HG03045 (cell line): ENCODE results near the gene ZNF789.
"Not testable (repeated sequence)": the region's sequence is repeated elsewhere in the genome, so short reads cannot be mapped to it uniquely, and the experiment has no call there.

Source experiments
- ATAC-seq: cut with Tn5 transposase; IDR thresholded peaks from one replicate; pipeline ENCODE4 v1.9.1; 2021; ENCODE audit warnings: mild to moderate bottlenecking, moderate library complexity; ENCODE audit not compliant: unreplicated experiment

The ZNF789 gene

DNA sequence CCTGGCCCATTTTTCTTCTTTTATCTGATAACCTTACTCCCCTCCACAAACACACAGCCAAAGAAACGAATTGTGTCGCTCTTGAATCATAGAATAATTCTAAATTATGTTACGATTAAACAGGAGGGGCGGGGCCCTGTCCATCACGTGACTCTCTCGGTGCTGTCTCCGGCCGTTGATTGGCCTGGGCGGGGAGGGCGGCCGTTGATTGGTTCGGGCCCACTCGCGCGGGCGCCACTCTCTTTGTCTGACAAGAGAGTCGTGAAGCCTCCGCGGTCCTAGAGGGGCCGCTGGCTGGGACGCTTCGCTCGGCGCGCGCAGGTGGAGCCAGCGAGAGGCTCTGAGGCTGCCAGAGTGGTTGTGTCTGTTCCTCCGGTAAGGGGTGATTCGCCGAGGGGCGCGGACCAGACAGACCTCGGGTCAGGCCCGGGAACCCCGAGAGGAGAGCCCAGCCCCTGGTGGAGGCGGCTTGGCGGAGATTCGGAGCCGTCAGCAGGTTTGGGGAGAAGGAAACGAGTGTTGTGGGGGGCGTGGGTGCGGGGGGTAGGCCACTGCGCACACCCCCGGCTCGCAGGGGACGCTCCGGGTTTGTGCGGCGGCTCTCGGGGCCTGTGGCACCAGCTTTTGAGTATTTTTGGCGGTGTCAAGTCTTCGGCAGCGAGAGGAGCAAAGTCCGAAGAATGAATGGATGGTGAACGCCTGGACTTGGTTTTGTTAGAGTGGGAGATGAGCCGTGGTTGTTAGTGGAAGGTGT, at the start of gene ZNF789:
TSS of gene ZNF789 (plus strand) at position 330 of the 754 bp plus-strand sequence. CDS start 3,567 bp downstream, outside the sequence.
- peak; percentile 96 for ATAC-seq

DNA sequence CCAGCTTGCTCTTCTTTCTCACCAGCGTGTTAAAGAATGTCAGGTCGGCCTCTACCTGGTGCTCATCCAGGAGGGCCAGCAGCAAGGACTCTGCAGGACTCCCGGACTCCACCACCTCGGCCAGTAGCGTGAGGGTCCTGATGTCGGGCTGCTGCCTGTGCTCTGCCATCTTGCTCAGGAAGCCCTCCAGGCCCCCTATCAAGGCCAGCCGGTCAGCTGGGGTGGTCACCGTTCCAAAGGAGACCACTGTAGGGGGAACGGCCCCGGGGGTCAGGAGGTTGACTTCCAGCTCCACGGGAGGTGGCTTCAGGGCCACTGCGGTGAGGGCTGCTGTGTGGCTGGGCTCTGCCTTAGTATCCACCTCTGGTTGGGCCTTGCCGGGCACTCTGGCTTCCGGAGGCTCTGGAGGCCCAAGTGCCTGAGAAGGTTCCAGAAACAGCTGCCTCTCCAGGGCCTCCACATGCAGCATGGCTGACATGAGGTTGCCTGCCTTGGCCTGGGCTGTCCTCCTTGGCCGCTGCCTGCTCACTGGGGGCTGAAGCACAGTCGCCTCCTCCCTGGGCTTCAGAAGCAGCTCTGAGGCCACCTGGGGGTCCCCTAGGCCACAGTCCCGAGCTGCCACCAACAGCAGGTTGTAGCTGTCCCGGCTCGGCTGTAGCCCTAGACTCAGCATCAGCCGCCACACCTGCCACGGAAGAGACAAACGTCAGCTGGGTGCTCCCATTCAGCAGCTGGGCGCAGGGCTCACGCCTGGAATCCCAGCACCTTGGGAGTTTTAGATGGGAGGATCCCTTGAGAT, 47.6 kb upstream of the ZNF789 start:
- ATAC-seq = no peak

DNA sequence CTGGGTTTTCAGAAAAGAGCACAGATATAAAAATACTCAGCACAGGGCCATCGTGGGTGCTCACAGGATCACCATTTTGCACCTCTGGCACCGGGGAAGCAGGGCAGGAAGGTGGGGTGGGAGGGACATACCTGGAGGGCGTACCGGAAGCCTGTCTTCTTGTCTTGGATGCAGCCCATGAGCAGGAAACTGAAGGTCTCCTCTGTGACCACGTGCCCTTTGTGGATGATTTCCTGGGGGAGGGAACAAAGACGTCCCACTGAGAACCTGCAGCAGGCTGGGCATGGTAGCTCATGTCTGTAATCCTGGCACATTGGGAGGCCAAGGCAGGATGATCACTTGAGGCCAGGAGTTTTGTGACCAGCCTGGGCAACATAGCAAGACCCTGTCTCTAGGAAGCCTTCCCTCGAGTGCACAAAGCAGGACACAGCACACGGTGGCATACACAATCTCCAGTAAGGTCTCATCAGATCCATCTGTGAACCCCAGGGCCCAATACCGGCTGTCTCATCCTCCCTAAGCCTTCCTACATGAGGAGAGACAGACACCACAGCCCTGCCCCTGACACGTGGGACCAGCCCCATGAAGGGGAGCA, 43.6 kb upstream of the ZNF789 start:
- no peak for ATAC-seq

DNA sequence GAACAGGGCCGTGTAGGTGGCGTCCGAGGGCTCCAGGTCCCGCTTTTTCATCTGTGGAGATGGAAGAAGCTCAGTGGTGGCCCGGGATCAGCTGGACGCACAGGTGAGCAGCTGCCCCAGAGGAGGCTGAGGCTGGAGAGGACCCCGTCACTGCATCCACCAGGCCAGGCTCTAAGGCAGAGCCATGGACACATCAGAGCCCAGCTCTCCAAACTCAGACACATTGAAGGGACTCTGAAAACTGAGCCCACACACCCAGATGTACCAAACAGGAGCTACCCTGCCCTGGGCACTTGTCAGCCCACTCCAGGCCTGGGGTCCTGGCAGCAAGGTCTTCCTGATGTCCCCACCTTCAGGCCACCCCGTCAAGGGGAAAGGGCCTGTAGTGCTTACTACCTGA, 42.9 kb upstream of the ZNF789 start:
- no peak for ATAC-seq

DNA sequence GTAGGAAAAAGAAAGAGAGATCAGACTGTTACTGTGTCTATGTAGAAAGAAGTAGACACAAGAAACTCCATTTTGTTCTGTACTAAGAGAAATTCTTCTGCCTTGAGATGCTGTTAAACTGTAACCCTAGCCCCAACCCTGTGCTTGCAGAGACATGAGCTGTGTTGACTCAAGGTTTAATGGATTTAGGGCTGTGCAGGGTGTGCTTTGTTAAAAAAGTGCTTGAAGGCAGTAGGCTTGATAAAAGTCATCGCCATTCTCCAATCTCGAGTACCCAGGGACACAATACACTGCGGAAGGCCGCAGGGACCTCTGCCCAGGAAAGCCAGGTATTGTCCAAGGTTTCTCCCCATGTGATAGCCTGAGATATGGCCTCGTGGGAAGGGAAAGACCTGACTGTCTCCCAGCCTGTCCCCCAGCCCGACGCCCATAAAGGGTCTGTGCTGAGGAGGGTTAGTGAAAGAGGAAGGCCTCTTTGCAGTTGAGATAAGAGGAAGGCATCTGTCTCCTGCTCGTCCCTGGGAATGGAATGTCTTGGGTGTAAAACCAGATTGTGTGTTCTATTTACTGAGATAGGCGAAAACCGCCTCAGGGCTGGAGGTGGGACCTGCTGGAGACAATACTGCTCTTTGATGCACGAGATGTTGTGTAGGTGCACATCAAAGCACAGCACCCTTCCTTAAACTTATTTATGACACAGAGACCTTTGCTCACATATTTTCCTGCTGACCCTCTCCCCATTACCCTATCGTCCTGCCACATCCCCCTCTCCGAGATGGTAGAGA, 40.7 kb upstream of the ZNF789 start:
- ATAC-seq = not testable (repeated sequence)

DNA sequence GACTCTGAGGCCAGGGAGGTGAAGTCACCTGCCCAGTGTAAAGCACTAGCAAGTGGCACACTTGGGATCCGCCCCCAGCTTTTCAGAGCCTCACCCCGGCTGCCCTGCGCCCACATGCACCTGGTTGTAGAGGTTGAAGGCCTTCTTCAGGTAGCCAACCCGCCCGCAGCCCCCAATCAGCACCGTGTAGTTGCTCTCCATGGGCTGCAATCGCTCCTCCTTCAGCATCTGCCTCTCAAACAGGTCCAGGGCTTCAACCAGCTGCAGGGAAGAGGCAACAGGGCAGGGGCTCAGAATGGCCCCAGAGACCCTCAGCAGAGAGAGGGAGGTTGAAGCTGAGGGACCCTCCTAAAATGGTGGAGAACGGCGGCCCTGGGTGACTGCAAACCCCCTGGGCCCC, 39.5 kb upstream of the ZNF789 start:
- ATAC-seq = no peak

DNA sequence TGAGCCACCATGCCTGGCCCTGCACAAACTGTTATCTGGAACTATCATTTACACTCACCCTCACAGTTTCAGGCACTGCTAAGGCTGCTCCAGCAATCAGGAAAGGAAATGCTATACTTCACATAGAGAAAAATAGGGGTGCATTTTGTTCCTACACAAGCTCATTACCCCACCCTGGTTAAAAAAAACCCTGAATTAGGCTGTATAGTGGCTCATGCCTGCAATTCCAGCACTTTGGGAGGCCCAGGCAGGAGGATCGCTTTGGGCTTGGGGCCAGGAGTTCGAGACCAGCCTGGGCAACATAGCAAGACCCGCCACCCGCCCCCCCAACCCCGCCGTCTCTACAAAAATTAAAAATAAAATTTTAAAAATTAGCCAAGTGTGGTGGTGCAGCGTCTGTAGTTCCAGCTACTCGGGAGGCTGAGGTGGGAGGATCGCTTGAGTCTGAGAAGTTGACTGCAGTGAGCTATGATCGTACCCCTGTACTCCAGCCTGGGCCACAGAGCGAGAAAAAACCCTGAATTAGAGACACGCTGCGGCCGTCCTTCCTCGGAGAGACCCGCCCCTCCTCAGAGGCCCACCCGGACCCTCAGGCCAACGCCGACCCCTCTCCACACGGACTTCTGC, 34.6 kb upstream of the ZNF789 start:
- no peak for ATAC-seq

DNA sequence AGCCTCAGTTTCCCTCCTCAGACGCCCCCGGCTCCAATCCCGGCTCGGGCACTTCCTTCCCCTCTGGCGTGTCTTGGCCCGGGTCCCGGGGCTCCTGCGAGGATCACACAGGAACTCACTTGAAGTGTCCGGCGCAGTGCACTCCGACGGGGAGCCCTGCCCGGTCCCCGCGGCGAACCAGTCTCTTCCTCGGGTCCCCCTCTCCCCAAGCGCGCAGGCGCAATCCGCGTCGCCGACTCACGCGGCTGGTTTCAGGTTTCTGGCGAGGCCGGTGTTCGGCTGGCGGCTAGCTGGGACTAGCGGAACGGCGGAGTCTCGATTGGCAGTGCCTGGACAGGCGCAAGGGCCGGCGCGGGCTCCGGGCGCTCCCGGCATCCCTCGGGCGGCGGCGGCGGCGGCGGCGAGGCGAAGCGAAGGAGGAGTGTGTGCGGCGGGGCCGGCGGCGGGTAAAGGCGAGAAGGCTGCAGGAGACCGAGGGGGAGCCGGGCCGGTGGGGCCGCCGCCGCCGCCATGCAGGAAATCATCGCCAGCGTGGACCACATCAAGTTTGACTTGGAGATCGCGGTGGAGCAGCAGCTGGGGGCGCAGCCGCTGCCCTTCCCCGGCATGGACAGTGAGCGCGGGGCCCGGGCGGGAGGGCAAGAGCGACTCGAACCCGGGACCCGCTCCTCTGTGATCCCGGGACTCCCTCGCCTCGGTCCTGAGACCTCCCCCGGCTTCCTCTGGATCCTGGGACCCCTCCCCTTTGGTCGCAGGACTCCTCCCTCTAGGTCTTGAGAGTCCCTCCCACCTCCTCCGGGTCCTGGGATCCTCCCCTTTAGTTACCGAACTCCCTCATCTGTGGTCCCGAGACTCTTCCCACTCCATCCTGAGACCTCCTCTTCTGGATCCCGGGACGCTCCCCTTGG, 33.9 kb upstream of the ZNF789 start, which contains the start of the genes CPSF4 and PTCD1:
TSS of gene CPSF4 (plus strand) at position 371 of the 908 bp plus-strand sequence. CDS start at position 511, 140 bp downstream.
TSS of gene PTCD1 (minus strand) at position 226 of the 908 bp plus-strand sequence. CDS start 3,556 bp downstream, outside the sequence.
- peak; percentile 92 for ATAC-seq

DNA sequence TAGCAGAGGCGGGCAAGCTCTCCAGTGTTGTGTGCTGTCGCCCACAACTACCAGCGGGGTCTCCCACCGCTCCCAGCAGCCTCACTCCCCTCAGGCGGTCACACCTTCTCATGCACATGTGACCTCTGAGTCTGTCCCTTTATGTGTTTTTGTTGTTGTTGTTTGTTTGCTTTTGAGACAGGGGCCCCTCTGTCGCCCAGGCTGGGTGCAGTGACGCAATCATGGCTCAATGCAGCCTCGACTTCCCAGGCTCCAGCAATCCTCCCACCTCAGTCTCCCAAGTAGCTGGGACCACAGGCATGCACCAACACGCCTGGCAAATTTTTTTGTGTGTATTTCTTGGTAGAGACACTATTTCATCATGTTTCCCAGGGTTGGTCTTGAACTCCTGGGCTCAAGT, 32.5 kb upstream of the ZNF789 start:
- no peak for ATAC-seq

DNA sequence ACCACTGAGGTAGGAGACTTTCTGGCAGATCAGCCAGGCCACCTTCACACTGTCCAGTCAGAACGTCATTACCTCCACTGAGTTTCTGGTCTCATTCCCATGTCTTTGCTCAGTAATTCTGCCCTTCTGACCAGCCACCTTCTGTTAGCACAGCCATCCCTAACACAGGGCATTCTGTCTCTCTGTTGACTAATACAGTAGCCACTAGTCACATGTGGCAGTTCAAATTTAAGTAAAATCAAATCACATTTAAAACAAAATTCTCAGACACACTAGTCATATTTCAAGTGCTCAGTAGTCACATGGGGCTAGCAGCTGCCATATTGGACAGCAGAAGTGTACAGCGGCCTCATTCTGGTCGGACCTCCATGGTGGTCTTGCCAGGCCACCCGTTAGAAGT, 26.6 kb upstream of the ZNF789 start:
- ATAC-seq = no peak

DNA sequence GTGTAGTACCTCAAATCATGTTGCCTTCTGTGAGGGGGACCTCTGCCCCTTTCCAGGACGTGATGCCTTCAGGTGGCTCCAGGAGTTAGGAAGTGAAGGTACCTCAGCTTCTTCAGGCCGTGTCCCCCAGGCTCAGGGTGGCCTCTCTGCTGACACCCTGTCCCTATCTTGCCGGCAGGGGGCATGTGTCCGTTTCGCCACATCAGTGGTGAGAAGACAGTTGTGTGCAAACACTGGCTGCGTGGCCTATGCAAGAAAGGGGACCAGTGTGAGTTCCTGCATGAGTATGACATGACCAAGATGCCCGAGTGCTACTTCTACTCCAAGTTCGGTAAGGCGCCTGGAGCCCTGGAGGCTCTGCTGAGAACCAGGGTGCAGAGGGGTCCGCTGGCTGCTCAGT, 24.7 kb upstream of the ZNF789 start:
- no peak for ATAC-seq

DNA sequence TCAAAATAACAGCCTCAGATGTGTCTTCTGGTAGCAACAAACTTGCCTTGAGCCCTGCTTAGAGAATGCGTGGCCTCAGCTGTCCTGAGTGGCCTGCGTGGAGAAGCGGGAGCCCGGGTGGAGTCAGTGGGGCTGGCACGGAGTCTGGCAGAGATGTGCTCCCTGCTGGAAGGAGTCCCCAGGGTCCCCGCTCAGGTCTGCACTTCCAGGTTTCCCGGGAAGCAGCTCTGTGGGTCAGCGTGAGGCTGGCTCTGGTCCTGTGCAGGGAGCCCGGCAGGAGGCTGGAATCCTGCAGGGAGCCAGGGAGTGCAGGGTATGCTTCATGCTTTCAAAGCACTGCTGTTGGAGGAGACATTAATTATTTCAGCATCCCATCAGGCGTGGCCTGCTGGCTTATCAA, 23.8 kb upstream of the ZNF789 start:
- ATAC-seq = no peak

DNA sequence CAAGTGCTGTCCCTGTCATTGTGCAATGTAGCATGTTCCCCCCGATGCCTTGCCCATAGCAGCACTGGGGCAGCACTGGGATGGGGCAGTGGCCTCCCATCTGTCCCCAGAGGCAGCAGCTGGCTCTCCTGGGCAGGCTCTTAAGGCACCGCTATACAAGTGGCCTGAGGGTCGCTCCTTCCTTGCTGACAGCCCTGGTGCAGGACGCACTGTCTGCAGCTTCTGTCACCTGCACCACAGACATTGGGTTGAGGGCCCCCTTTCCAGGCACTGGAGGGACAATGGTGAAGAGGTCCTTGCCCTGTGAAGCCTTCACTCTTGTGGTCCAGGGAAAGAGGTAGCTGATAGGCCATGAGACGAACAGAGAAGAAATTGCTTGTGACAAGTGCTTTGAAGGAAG, 23.4 kb upstream of the ZNF789 start:
- ATAC-seq = no peak

DNA sequence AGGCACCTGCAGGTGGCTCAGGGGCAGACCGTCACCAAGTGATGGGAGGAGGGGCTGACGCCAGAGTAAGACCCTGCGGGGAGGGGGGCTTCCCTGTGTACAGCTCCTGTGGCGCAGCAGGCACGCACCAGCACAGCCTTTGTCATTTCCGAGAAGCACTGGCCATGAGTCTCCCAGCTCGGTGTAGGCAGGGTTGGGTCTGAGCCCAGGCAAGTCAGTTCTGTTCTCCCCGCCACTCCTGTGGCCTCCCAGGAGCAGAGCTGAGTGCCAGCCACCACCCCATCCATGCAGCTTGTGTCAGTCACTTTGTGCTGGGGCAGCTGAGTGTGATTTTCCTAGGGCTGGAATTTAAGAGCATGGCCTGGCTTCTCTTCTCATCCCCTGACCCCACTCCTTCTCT, 20.8 kb upstream of the ZNF789 start:
- ATAC-seq = no peak

DNA sequence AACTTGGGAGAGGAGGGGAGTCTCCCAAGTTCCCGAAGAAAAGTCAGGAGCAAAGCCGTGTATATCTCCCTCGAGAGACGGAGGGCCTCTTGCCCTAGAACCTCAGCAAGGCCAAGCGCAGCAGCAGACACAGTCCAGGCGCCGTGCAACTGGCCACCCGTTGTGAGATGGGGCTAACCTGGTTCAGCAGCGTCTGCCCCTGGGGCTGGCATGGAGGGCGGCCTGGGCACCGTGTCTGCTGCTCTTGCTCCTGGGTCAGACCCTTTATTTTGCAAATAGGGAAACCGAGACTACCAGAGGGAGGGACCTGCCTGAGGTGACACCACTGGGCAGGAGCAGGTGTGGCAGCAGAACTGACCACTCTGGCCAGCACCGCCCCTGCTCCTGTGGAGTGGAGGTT, 20.1 kb upstream of the ZNF789 start:
- no peak for ATAC-seq

DNA sequence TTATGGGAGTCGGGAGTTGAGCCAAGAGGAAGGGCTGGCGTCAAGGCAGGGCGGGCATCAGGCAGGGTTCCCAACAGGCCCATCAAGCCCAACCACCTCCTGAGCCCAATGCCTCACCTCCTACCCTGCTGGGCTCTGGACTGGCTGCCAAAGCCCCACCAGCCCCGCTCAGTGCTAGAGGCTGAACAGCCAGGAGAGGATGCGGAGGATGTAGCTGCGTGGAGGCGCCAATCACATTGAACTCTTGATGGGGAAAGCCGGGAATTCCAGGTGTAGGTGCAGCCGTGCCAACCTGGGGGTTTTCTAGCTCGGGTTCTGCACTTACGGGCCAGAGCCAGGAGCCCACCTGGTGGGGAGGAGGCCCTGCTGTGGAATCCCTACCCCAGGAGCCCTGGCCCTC, 19.6 kb upstream of the ZNF789 start:
- no peak for ATAC-seq

DNA sequence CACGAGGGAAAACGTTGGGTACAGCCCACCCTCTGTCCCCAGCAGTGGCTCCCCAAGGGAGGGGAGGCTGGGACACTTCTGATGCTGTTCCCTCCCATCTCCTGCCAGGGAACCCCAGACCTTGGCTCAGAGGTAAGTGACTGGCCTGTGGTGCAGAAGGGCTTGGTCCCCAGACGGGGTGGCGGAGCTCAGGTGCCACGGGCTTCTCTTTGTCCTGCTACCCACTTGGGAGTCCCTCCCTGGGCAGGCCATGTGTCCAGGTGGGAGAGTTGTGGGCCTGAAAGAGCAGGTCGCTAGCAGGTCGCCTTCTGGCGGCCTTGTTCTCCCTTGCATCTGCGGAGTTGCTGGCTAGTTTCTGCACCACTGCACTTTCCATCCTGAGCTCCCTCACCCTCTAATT, 16.8 kb upstream of the ZNF789 start:
- no peak for ATAC-seq

DNA sequence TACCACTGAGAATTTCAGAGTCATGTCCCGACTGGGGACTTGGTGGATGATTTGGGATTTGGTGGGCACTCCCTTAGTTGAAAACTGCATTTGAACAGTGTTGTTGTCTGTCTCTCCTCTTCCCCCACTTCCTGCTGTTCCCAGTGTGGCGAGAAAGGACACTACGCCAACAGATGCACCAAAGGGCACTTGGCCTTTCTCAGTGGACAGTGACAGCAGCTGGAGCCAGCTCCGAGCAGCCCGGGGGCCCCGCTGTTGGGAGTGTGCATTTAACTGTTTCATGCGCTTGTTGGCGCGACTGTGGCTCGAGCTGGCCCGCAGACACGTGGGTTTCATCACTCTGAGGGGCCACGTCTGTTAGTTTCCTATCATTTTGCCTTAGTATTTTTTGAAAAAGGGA, 16.4 kb upstream of the ZNF789 start:
- ATAC-seq = no peak

DNA sequence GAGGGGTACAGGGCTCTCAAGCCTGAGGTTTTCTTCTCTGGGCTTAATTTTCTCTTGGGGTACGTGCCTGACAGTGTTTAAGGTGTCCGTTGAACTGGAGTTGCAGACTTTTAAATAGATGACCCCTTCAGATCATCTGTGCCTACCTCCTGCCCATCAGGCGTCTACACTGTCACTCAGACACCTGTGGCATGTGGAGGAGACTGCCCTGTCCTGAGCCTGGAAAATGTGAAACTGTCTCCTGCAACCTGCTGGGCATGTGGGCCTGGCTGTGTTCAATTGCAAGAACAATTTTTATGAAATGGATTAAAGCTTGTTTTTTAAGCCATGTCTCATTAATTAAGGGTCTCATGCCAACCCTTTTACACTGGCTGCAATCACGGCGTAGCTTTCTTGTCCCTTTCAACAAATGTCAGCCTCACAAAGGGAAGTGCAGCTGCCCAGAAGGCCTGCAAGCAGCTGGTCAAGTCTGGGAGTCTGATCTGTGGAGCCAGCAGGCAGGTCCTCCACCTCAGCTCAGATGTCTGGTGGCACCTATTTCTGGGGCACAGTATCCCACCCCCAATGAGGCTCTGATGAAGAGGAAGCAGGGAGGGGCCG, 15.5 kb upstream of the ZNF789 start:
- ATAC-seq = no peak
